ENCODE measurements around the gene TSNAX. TPM values are rescaled to one million over a fixed set of nuclear protein-coding genes. Genes with fewer than 3 reads are reported as not detected.

TSNAX gene
- total and polyA plus RNA-seq, 4 donors: 32.5 to 55.6 (median 40.7) TPM

GRCh38 chr1:231603598-231604275 lies 75.3 kb downstream of the TSNAX start:
- WGBS (ENCODE audit: insufficient coverage): 93% methylated on average over 3 of the region's 8 CpGs
- no peaks in the 10 kb centered on the region for H3K9me3 ChIP-seq (ENCODE audit: control insufficient read depth, insufficient read depth, low read length)
- DNase-seq (ENCODE audit: low read depth in 4 of 6, low spot score in 6 of 6): peak in 3 of 6 donors; percentile 33 to 84 (median 79)
- H3K36me3 ChIP-seq (ENCODE audit: control insufficient read depth, insufficient read depth, low read length): no peaks in the 10 kb centered on the region
- H3K27me3 ChIP-seq (ENCODE audit: control insufficient read depth, insufficient read depth, low read length): no peaks in the 10 kb centered on the region
- no peaks in the 10 kb centered on the region for H3K4me1 ChIP-seq (ENCODE audit: control insufficient read depth, insufficient read depth, low read length)
- no peak overlapping the region for H3K27ac ChIP-seq (ENCODE audit: low read depth, low read length)
- H3K4me3 ChIP-seq (ENCODE audit: low read depth, low read length): peak overlapping the region; percentile 35

GRCh38 chr1:231604276-231604621 lies 75.8 kb downstream of the TSNAX start:
- no peaks in the 10 kb centered on the region for H3K36me3 ChIP-seq (ENCODE audit: control insufficient read depth, insufficient read depth, low read length)
- H3K4me3 ChIP-seq (ENCODE audit: low read depth, low read length): no peak overlapping the region
- H3K27me3 ChIP-seq (ENCODE audit: control insufficient read depth, insufficient read depth, low read length): no peaks in the 10 kb centered on the region
- H3K27ac ChIP-seq (ENCODE audit: low read depth, low read length): no peak overlapping the region
- no peak for DNase-seq (ENCODE audit: low read depth in 4 of 6, low spot score in 6 of 6)
- no peaks in the 10 kb centered on the region for H3K9me3 ChIP-seq (ENCODE audit: control insufficient read depth, insufficient read depth, low read length)
- 100% methylated on average over 1 of the region's 2 CpGs for WGBS (ENCODE audit: insufficient coverage)
- no peaks in the 10 kb centered on the region for H3K4me1 ChIP-seq (ENCODE audit: control insufficient read depth, insufficient read depth, low read length)

- H3K27ac ChIP-seq (ENCODE audit: low read depth, low read length): no peak overlapping the region
- no peaks in the 10 kb centered on the region for H3K27me3 ChIP-seq (ENCODE audit: control insufficient read depth, insufficient read depth, low read length)
- H3K9me3 ChIP-seq (ENCODE audit: control insufficient read depth, insufficient read depth, low read length): no peaks in the 10 kb centered on the region
- no peak overlapping the region for H3K4me3 ChIP-seq (ENCODE audit: low read depth, low read length)
- DNase-seq (ENCODE audit: low read depth in 4 of 6, low spot score in 6 of 6): peak in 1 of 6 donors; percentile 54
- no peaks in the 10 kb centered on the region for H3K36me3 ChIP-seq (ENCODE audit: control insufficient read depth, insufficient read depth, low read length)
- H3K4me1 ChIP-seq (ENCODE audit: control insufficient read depth, insufficient read depth, low read length): no peaks in the 10 kb centered on the region
- 60% methylated on average over 7 of the region's 8 CpGs for WGBS (ENCODE audit: insufficient coverage)
Observed at GRCh38 chr1:231605149-231606100, 77.0 kb downstream of the TSNAX start.

DNA sequence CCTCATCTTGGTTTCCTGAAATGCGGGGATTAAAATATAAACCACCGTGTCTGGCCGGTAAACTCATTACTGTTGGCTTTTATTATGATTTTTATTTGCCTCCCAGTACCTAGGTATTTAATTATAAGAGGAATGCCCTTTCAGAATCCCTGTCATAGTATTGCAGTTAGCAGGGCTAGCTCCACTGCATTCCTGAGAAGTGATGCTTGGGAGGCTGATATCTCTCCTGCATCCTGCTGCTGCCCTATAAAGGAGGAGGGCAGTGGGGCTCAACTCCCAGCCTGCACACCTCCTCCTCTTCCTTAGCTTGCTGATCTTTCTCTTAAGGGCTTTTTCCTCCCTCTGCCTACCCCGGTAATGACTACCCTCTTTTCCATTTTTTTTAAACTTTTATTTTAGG lies 78.2 kb downstream of the TSNAX start:
- DNase-seq (ENCODE audit: low read depth in 4 of 6, low spot score in 6 of 6): no peak
- no CpG with 5 or more reads among the region's 4 CpGs for WGBS (ENCODE audit: insufficient coverage)
- no peak overlapping the region for H3K4me3 ChIP-seq (ENCODE audit: low read depth, low read length)
- H3K27ac ChIP-seq (ENCODE audit: low read depth, low read length): no peak overlapping the region
- no peaks in the 10 kb centered on the region for H3K27me3 ChIP-seq (ENCODE audit: control insufficient read depth, insufficient read depth, low read length)
- no peaks in the 10 kb centered on the region for H3K36me3 ChIP-seq (ENCODE audit: control insufficient read depth, insufficient read depth, low read length)
- no peaks in the 10 kb centered on the region for H3K4me1 ChIP-seq (ENCODE audit: control insufficient read depth, insufficient read depth, low read length)
- no peaks in the 10 kb centered on the region for H3K9me3 ChIP-seq (ENCODE audit: control insufficient read depth, insufficient read depth, low read length)

DNA sequence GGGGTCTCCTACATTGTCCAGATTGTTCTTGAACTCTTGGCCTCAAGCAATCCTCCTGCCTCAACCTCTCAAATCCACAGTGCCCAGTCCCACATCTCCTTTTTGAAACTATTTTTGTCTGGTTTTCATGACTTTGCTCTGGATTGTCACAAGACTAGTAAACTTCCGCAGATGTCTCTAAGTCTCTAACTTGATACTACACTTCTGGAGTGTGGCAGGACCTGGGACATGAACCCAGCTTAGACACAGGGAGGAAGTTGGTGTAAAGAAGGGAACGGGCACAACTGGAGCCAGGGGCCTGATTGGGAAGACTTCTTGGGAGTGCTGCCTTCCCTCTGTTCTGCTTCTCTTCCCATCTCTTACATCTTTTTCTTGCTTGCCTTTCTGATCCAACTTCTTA lies 81.9 kb downstream of the TSNAX start:
- Histone ChIP-seq H3K4me1 (ENCODE audit: control insufficient read depth, insufficient read depth, low read length) (no peaks in the 10 kb centered on the region), H3K4me3 (ENCODE audit: low read depth, low read length) (no peak overlapping the region), H3K27me3 (ENCODE audit: control insufficient read depth, insufficient read depth, low read length) (no peaks in the 10 kb centered on the region), H3K27ac (ENCODE audit: low read depth, low read length) (no peak overlapping the region), H3K9me3 (ENCODE audit: control insufficient read depth, insufficient read depth, low read length) (no peaks in the 10 kb centered on the region), H3K36me3 (ENCODE audit: control insufficient read depth, insufficient read depth, low read length) (no peaks in the 10 kb centered on the region)
- 100% methylated on average over 1 of the region's 2 CpGs for WGBS (ENCODE audit: insufficient coverage)
- DNase-seq (ENCODE audit: low read depth in 4 of 6, low spot score in 6 of 6): no peak

- Histone ChIP-seq H3K4me1 (ENCODE audit: control insufficient read depth, insufficient read depth, low read length) (no peaks in the 10 kb centered on the region), H3K36me3 (ENCODE audit: control insufficient read depth, insufficient read depth, low read length) (no peaks in the 10 kb centered on the region), H3K4me3 (ENCODE audit: low read depth, low read length) (no peak overlapping the region), H3K27me3 (ENCODE audit: control insufficient read depth, insufficient read depth, low read length) (no peaks in the 10 kb centered on the region), H3K9me3 (ENCODE audit: control insufficient read depth, insufficient read depth, low read length) (no peaks in the 10 kb centered on the region), H3K27ac (ENCODE audit: low read depth, low read length) (no peak overlapping the region)
- DNase-seq (ENCODE audit: low read depth in 4 of 6, low spot score in 6 of 6): no peak
- 83% methylated on average over 4 of the region's 5 CpGs for WGBS (ENCODE audit: insufficient coverage)
Observed at GRCh38 chr1:231611111-231611510, 82.6 kb downstream of the TSNAX start.

- no peak for DNase-seq (ENCODE audit: low read depth in 4 of 6, low spot score in 6 of 6)
Observed at GRCh38 chr1:231611851-231612250, 83.4 kb downstream of the TSNAX start.

GRCh38 chr1:231612393-231613089 lies 84.1 kb downstream of the TSNAX start:
- no peaks in the 10 kb centered on the region for H3K4me1 ChIP-seq (ENCODE audit: control insufficient read depth, insufficient read depth, low read length)
- no peaks in the 10 kb centered on the region for H3K27me3 ChIP-seq (ENCODE audit: control insufficient read depth, insufficient read depth, low read length)
- DNase-seq (ENCODE audit: low read depth in 4 of 6, low spot score in 6 of 6): no peak
- no peaks in the 10 kb centered on the region for H3K9me3 ChIP-seq (ENCODE audit: control insufficient read depth, insufficient read depth, low read length)
- no peak overlapping the region for H3K27ac ChIP-seq (ENCODE audit: low read depth, low read length)
- WGBS (ENCODE audit: insufficient coverage): 91% methylated on average over 4 of the region's 10 CpGs
- H3K36me3 ChIP-seq (ENCODE audit: control insufficient read depth, insufficient read depth, low read length): no peaks in the 10 kb centered on the region
- H3K4me3 ChIP-seq (ENCODE audit: low read depth, low read length): no peak overlapping the region

More at GRCh38 chr1:231611851-231612250, 83.4 kb downstream of the TSNAX start:
- no peaks in the 10 kb centered on the region for H3K36me3 ChIP-seq (ENCODE audit: control insufficient read depth, insufficient read depth, low read length)
- H3K27ac ChIP-seq (ENCODE audit: low read depth, low read length): no peak overlapping the region
- no peaks in the 10 kb centered on the region for H3K27me3 ChIP-seq (ENCODE audit: control insufficient read depth, insufficient read depth, low read length)
- H3K4me3 ChIP-seq (ENCODE audit: low read depth, low read length): no peak overlapping the region
- 86% methylated on average over 5 of the region's 5 CpGs for WGBS (ENCODE audit: insufficient coverage)
- no peaks in the 10 kb centered on the region for H3K4me1 ChIP-seq (ENCODE audit: control insufficient read depth, insufficient read depth, low read length)
- H3K9me3 ChIP-seq (ENCODE audit: control insufficient read depth, insufficient read depth, low read length): no peaks in the 10 kb centered on the region

DNA sequence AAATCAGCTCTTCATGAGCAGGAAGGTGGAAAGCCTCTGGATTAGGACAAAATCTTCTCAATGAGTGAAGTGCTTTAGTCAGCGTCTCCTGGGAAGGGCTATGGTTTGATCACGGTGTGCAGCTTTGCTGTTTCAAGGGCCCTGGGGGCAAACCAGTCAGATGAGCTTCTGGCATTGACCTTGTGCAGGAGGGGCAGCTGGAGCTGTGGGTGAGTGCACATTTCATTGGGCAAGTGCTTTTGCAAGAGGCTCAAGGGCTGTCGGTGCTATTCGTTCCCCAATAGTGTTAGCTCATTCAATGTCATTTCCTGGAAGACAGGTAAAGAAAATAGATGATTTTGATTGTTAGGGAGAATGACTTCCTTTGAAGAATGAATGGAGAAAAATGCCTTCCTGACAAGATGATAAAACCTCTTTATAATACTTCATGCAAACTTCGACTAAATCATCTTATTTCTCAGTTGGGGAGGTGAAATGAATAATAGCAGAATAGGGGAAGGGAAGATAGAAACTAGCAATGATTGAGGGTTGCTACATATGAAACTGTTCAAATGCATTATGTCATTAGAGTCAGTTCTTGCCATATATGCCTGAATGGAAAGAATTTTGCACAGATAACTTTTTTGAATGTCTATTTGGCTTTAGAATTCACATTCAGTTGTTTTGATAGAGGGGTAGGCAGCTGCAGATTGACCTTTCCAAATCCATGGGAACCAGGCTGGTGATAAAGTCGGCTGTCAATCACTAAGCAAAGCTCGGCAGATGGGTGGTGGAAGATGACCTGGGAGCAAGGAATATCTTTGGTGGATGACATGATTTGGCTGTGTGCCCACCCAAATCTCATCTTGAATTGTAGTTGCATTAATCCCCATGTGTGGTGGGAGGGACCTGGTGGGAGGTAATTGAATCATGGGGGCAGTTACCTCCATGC lies 85.2 kb downstream of the TSNAX start:
- 80% methylated on average over 6 of the region's 7 CpGs for WGBS (ENCODE audit: insufficient coverage)
- no peak for DNase-seq (ENCODE audit: low read depth in 4 of 6, low spot score in 6 of 6)
- Histone ChIP-seq H3K27ac (ENCODE audit: low read depth, low read length) (no peak overlapping the region), H3K4me1 (ENCODE audit: control insufficient read depth, insufficient read depth, low read length) (no peaks in the 10 kb centered on the region), H3K27me3 (ENCODE audit: control insufficient read depth, insufficient read depth, low read length) (no peaks in the 10 kb centered on the region), H3K36me3 (ENCODE audit: control insufficient read depth, insufficient read depth, low read length) (no peaks in the 10 kb centered on the region), H3K9me3 (ENCODE audit: control insufficient read depth, insufficient read depth, low read length) (no peaks in the 10 kb centered on the region), H3K4me3 (ENCODE audit: low read depth, low read length) (no peak overlapping the region)
